Endodermal cell (in vitro differentiated cells): ENCODE results near the gene NPC2. TPM values are rescaled to one million over a fixed set of nuclear protein-coding genes. Genes with fewer than 3 reads are reported as not detected.

Source experiments
- DNase-seq: peaks from one replicate; pipeline ENCODE4 v3.0.0-alpha.2; 2017
- H3K27ac ChIP-seq: 2 replicates; pipeline ENCODE4 v1.5.1; 2013; ENCODE audit warnings: mild to moderate bottlenecking, low read depth, low read length, moderate library complexity
- H3K27me3 ChIP-seq: 2 replicates; pipeline ENCODE4 v1.6.1; 2013; ENCODE audit warnings: mild to moderate bottlenecking, low read length, moderate library complexity; ENCODE audit not compliant: insufficient read depth, control insufficient read depth, poor library complexity, severe bottlenecking
- H3K36me3 ChIP-seq: 2 replicates; pipeline ENCODE4 v1.7.0; 2013; ENCODE audit warnings: mild to moderate bottlenecking, low read length, moderate library complexity; ENCODE audit not compliant: control insufficient read depth, insufficient read depth
- H3K4me1 ChIP-seq: one replicate; pipeline ENCODE4 v1.7.0; 2013; ENCODE audit warnings: low read length; ENCODE audit not compliant: control insufficient read depth, insufficient read depth
- H3K4me3 ChIP-seq: 2 replicates; pipeline ENCODE4 v1.5.1; 2013; ENCODE audit warnings: mild to moderate bottlenecking, low read length, moderate library complexity
- H3K9ac ChIP-seq: 2 replicates; pipeline ENCODE4 v1.6.1; 2013; ENCODE audit warnings: mild to moderate bottlenecking, low read length, moderate library complexity; ENCODE audit not compliant: poor library complexity, severe bottlenecking; ENCODE audit errors: extremely low read depth
- H3K9me3 ChIP-seq: 2 replicates; pipeline ENCODE4 v1.6.1; 2013; ENCODE audit warnings: mild to moderate bottlenecking, low read length, moderate library complexity; ENCODE audit not compliant: control insufficient read depth
- H3K27ac Mint-ChIP-seq: 2 replicates; pipeline ENCODE4 v1.8.0; 2020; ENCODE audit warnings: mixed read lengths
- H3K27me3 Mint-ChIP-seq: 2 replicates; pipeline ENCODE4 v1.8.0; 2021; ENCODE audit warnings: mild to moderate bottlenecking, mixed read lengths; ENCODE audit not compliant: insufficient read depth
- H3K36me3 Mint-ChIP-seq: 2 replicates; pipeline ENCODE4 v1.8.0; 2020; ENCODE audit warnings: low read depth, mixed read lengths
- H3K4me1 Mint-ChIP-seq: 2 replicates; pipeline ENCODE4 v1.8.0; 2020; ENCODE audit warnings: mixed read lengths
- H3K4me3 Mint-ChIP-seq: 2 replicates; pipeline ENCODE4 v1.8.0; 2020; ENCODE audit warnings: mild to moderate bottlenecking, moderate library complexity, mixed read lengths
- H3K9me3 Mint-ChIP-seq: 2 replicates; pipeline ENCODE4 v1.8.0; 2020; ENCODE audit warnings: mild to moderate bottlenecking, mixed read lengths
- CTCF ChIP-seq: fragments of 200-600 bp; sonication (generic); conservative IDR thresholded peaks from 2 replicates; pipeline ENCODE4 v1.5.0; 2021; ENCODE audit warnings: antibody characterized with exemption, mild to moderate bottlenecking
- WGBS, 2 experiments: methylation state at CpG; one replicate each; pipeline versions ENCODE4 v1.1.5 to v1.1.7; 2013; ENCODE audit warnings: missing lambda C conversion rate in 2 of 2, mixed read lengths in 1 of 2; ENCODE audit not compliant: insufficient coverage in 1 of 2, insufficient read length in 1 of 2; 5-methylcytosine and 5-hydroxymethylcytosine counted together
- total RNA-seq, 2 donors: library from RNA; stranded (reverse); fragmentation: NEBNext Ultra II Directional in 1 of 2; extraction: Animal tissue kit (Norgen Biotek cat#: 25700) in 1 of 2; gene quantifications; 2 replicates in 1 of 2; 3 replicates in 1 of 2; pipeline ENCODE4 v1.2.1, GENCODE V29; 2021

Gene NPC2
- total RNA-seq, 2 donors from 2014 or later: 279 to 462 TPM

GRCh38 chr14:74525361-74525851, 32.3 kb upstream of the NPC2 start:
- DNase-seq: no peak

GRCh38 chr14:74524812-74525135, 31.7 kb upstream of the NPC2 start:
- Mint-ChIP-seq H3K4me3 (no peak overlapping the region), H3K27ac (no peak overlapping the region), H3K36me3 (no peaks in the 10 kb centered on the region), H3K27me3 (no peaks in the 10 kb centered on the region), H3K4me1 (peaks cover 22% of the 10 kb centered on the region), H3K9me3 (no peaks in the 10 kb centered on the region)
- no peaks in the 10 kb centered on the region for H3K36me3 ChIP-seq
- peaks cover 6% of the 10 kb centered on the region for H3K4me1 ChIP-seq
- no peaks in the 10 kb centered on the region for H3K27me3 ChIP-seq
- TF ChIP-seq CTCF: no peak
- H3K9me3 ChIP-seq: no peaks in the 10 kb centered on the region
- no peak for DNase-seq
- no peak overlapping the region for H3K4me3 ChIP-seq
- no peak overlapping the region for H3K27ac ChIP-seq
- H3K9ac ChIP-seq: no peak overlapping the region

More at GRCh38 chr14:74525361-74525851, 32.3 kb upstream of the NPC2 start:
- WGBS, 2 experiments: 72 to 77% methylated on average over 3 to 4 of the region's 4 CpGs
- Mint-ChIP-seq H3K27me3 (no peaks in the 10 kb centered on the region), H3K9me3 (no peaks in the 10 kb centered on the region), H3K36me3 (no peaks in the 10 kb centered on the region), H3K27ac (no peak overlapping the region), H3K4me3 (no peak overlapping the region), H3K4me1 (peaks cover 22% of the 10 kb centered on the region)
- Histone ChIP-seq H3K9me3 (no peaks in the 10 kb centered on the region), H3K27ac (no peak overlapping the region), H3K9ac (no peak overlapping the region), H3K4me1 (peaks cover 6% of the 10 kb centered on the region), H3K4me3 (no peak overlapping the region), H3K36me3 (no peaks in the 10 kb centered on the region), H3K27me3 (no peaks in the 10 kb centered on the region)
- TF ChIP-seq CTCF: no peak

GRCh38 chr14:74524076-74524811, 31.1 kb upstream of the NPC2 start:
- Histone ChIP-seq H3K27ac (no peak overlapping the region), H3K27me3 (no peaks in the 10 kb centered on the region), H3K9ac (no peak overlapping the region), H3K4me3 (no peak overlapping the region), H3K36me3 (no peaks in the 10 kb centered on the region), H3K9me3 (no peaks in the 10 kb centered on the region), H3K4me1 (peaks cover 6% of the 10 kb centered on the region)
- no peak for TF ChIP-seq CTCF
- Mint-ChIP-seq H3K36me3 (no peaks in the 10 kb centered on the region), H3K4me1 (peaks cover 22% of the 10 kb centered on the region), H3K4me3 (no peak overlapping the region), H3K9me3 (no peaks in the 10 kb centered on the region), H3K27ac (no peak overlapping the region), H3K27me3 (no peaks in the 10 kb centered on the region)
- 90 to 93% methylated on average over 10 to 14 of the region's 14 CpGs for WGBS, 2 experiments
- DNase-seq: no peak
